ENCODE measurements around the gene BEAN1. TPM values are rescaled to one million over a fixed set of nuclear protein-coding genes. Genes with fewer than 3 reads are reported as not detected.

The BEAN1 gene
- total RNA-seq, 4 donors from 2014 or later, result 0.47 to 1.0 (median 0.54) TPM; not detected in 1

GRCh38 chr16:66385415-66385814 lies 41.7 kb upstream of the BEAN1 start:
- Histone ChIP-seq H3K36me3 (peaks cover 0 to 9% of the 10 kb centered on the region in 2 donors), H3K27ac (no peak overlapping the region), H3K27me3 (no peaks in the 10 kb centered on the region), H3K4me1 (peaks cover 0 to 15% (median 0%) of the 10 kb centered on the region in 3 donors), H3K9me3 (no peaks in the 10 kb centered on the region), H3K4me3 (no peak overlapping the region)
- 90 to 91% methylated on average over 4 of the region's 4 CpGs for WGBS, 2 donors (ENCODE audit: low coverage in 1 of 2)
- no peak for ATAC-seq
- no peak for TF ChIP-seq CTCF (IDR thresholded peaks at IDR 0.05)
- TF ChIP-seq POLR2A (IDR thresholded peaks at IDR 0.05), result no peak
- TF ChIP-seq POLR2AphosphoS5 (IDR thresholded peaks at IDR 0.05), result no peak
- no peak for TF ChIP-seq EP300 (IDR thresholded peaks at IDR 0.05)

- peaks cover 0 to 5% of the 10 kb centered on the region in 2 donors for H3K36me3 ChIP-seq
- ATAC-seq, result no peak
- TF ChIP-seq POLR2AphosphoS5 (IDR thresholded peaks at IDR 0.05), result no peak
- TF ChIP-seq EP300 (IDR thresholded peaks at IDR 0.05), result no peak
- no peak for TF ChIP-seq CTCF (IDR thresholded peaks at IDR 0.05)
- no peak for TF ChIP-seq POLR2A (IDR thresholded peaks at IDR 0.05)
Measured at GRCh38 chr16:66386629-66387622, 40.2 kb upstream of the BEAN1 start.

GRCh38 chr16:66387817-66388332 lies 39.2 kb upstream of the BEAN1 start:
- TF ChIP-seq POLR2A (IDR thresholded peaks at IDR 0.05) (no peak), CTCF (IDR thresholded peaks at IDR 0.05) (no peak), POLR2AphosphoS5 (IDR thresholded peaks at IDR 0.05) (no peak), EP300 (IDR thresholded peaks at IDR 0.05) (no peak)
- ATAC-seq, result no peak
- Histone ChIP-seq H3K4me1 (peaks cover 0 to 10% (median 0%) of the 10 kb centered on the region in 3 donors), H3K4me3 (no peak overlapping the region), H3K36me3 (peaks cover 0 to 5% of the 10 kb centered on the region in 2 donors), H3K27ac (no peak overlapping the region), H3K9me3 (no peaks in the 10 kb centered on the region), H3K27me3 (no peaks in the 10 kb centered on the region)
- no CpG with 5 or more reads among the region's 2 CpGs for WGBS, 2 donors (ENCODE audit: low coverage in 1 of 2)

More at GRCh38 chr16:66386629-66387622, 40.2 kb upstream of the BEAN1 start:
- Histone ChIP-seq H3K27me3 (no peaks in the 10 kb centered on the region), H3K9me3 (no peaks in the 10 kb centered on the region), H3K4me3 (no peak overlapping the region), H3K4me1 (peaks cover 0 to 15% (median 0%) of the 10 kb centered on the region in 3 donors), H3K27ac (no peak overlapping the region)
- 80 to 92% methylated on average over 1 to 19 of the region's 20 CpGs for WGBS, 2 donors (ENCODE audit: low coverage in 1 of 2)

GRCh38 chr16:66388350-66389139 lies 38.5 kb upstream of the BEAN1 start:
- ATAC-seq, result no peak
- H3K4me3 ChIP-seq, result no peak overlapping the region
- peaks cover 0 to 5% of the 10 kb centered on the region in 2 donors for H3K36me3 ChIP-seq
- 80 to 83% methylated on average over 2 to 6 of the region's 6 CpGs for WGBS, 2 donors (ENCODE audit: low coverage in 1 of 2)
- no peaks in the 10 kb centered on the region for H3K27me3 ChIP-seq
- peaks cover 0 to 3% (median 0%) of the 10 kb centered on the region in 3 donors for H3K4me1 ChIP-seq
- no peaks in the 10 kb centered on the region for H3K9me3 ChIP-seq
- no peak for TF ChIP-seq CTCF (IDR thresholded peaks at IDR 0.05)
- no peak for TF ChIP-seq POLR2AphosphoS5 (IDR thresholded peaks at IDR 0.05)
- H3K27ac ChIP-seq, result no peak overlapping the region
